GM23338 (cell line): ENCODE results near the gene TENM3. TPM values are rescaled to one million over a fixed set of nuclear protein-coding genes. Genes with fewer than 3 reads are reported as not detected.

Experiments
- ATAC-seq: fragments of 200-7000 bp; cut with Tn5 transposase; 3 replicates; pipeline ENCODE4 v1.9.1; 2020
- DNase-seq: peaks from one replicate; pipeline ENCODE4 v3.0.0-alpha.2; 2015; ENCODE audit warnings: low spot score
- H2AFZ ChIP-seq: fragments of 200-600 bp; sonication (generic); 2 replicates; pipeline ENCODE4 v1.8.0; 2016; ENCODE audit warnings: antibody characterized with exemption, mild to moderate bottlenecking, moderate library complexity
- H3F3A ChIP-seq: fragments of 200-600 bp; sonication (generic); replicated peaks from 2 replicates; pipeline ENCODE4 v1.8.0; 2017; ENCODE audit warnings: antibody characterized with exemption, mixed run types, low read depth
- H3K27ac ChIP-seq: fragments of 200-600 bp; sonication (generic); 2 replicates; pipeline ENCODE4 v1.6.1; 2016; ENCODE audit warnings: low read depth
- H3K27me3 ChIP-seq: fragments of 200-600 bp; sonication (generic); 2 replicates; pipeline ENCODE4 v1.8.0; 2016; ENCODE audit warnings: mild to moderate bottlenecking, mixed run types, moderate library complexity; ENCODE audit not compliant: insufficient read depth
- H3K36me3 ChIP-seq: fragments of 200-600 bp; sonication (generic); 2 replicates; pipeline ENCODE4 v1.8.0; 2016; ENCODE audit warnings: mild to moderate bottlenecking; ENCODE audit not compliant: insufficient read depth
- H3K4me1 ChIP-seq: fragments of 200-600 bp; sonication (generic); 2 replicates; pipeline ENCODE4 v1.8.0; 2016; ENCODE audit warnings: mild to moderate bottlenecking, moderate library complexity; ENCODE audit not compliant: insufficient read depth
- H3K4me2 ChIP-seq: fragments of 200-600 bp; sonication (generic); 2 replicates; pipeline ENCODE4 v1.7.1; 2017; ENCODE audit warnings: mixed run types
- H3K4me3 ChIP-seq: fragments of 200-600 bp; sonication (generic); 2 replicates; pipeline ENCODE4 v1.6.1; 2016; ENCODE audit warnings: mixed run types
- H3K79me2 ChIP-seq: fragments of 200-600 bp; sonication (generic); replicated peaks from 2 replicates; pipeline ENCODE4 v1.8.0; 2017; ENCODE audit warnings: mild to moderate bottlenecking; ENCODE audit not compliant: insufficient read depth
- H3K9me2 ChIP-seq: fragments of 200-600 bp; sonication (generic); 2 replicates; pipeline ENCODE4 v1.8.0; 2017; ENCODE audit not compliant: insufficient read depth
- H4K20me1 ChIP-seq: fragments of 200-600 bp; sonication (generic); replicated peaks from 2 replicates; pipeline ENCODE4 v1.8.0; 2017; ENCODE audit warnings: mild to moderate bottlenecking; ENCODE audit not compliant: insufficient read depth
- H3K27ac Mint-ChIP-seq: 2 replicates; pipeline ENCODE4 v1.8.0; 2020; ENCODE audit warnings: inconsistent platforms, mild to moderate bottlenecking, moderate library complexity, mixed read lengths
- H3K27me3 Mint-ChIP-seq: 3 replicates; pipeline ENCODE4 v1.8.0; 2022; ENCODE audit warnings: low read depth, mild to moderate bottlenecking, moderate library complexity, mixed read lengths, inconsistent platforms; ENCODE audit not compliant: insufficient read depth, poor library complexity
- H3K36me3 Mint-ChIP-seq: 3 replicates; pipeline ENCODE4 v1.8.0; 2021; ENCODE audit warnings: low read depth, mild to moderate bottlenecking, inconsistent platforms, moderate library complexity, mixed read lengths
- H3K4me1 Mint-ChIP-seq: 3 replicates; pipeline ENCODE4 v1.8.0; 2020; ENCODE audit warnings: mild to moderate bottlenecking, inconsistent platforms, mixed read lengths
- H3K4me3 Mint-ChIP-seq: 3 replicates; pipeline ENCODE4 v1.8.0; 2021; ENCODE audit warnings: moderate library complexity, mild to moderate bottlenecking, inconsistent platforms, mixed read lengths
- H3K9me3 Mint-ChIP-seq: 3 replicates; pipeline ENCODE4 v1.8.0; 2020; ENCODE audit warnings: moderate library complexity, mild to moderate bottlenecking, inconsistent platforms, mixed read lengths
- CREB1 ChIP-seq: fragments of 250-450 bp; sonication (Bioruptor Pico); IDR thresholded peaks from 2 replicates; pipeline ENCODE4 v1.5.0; 2020; ENCODE audit warnings: low read depth, mild to moderate bottlenecking, moderate library complexity
- CTCF ChIP-seq, 2 experiments: fragments of 200-600 bp in 1 of 2; sonication (generic) in 1 of 2; conservative IDR thresholded peaks; 2 replicates each; pipeline versions ENCODE4 v1.5.1 to v1.6.1; 2016 to 2017; ENCODE audit warnings: antibody characterized with exemption in 2 of 2, low read depth in 2 of 2, mild to moderate bottlenecking in 2 of 2, moderate library complexity in 1 of 2
- EZH2 ChIP-seq: fragments of 200-600 bp; sonication (generic); IDR thresholded peaks from one replicate; pipeline ENCODE4 v1.8.0; 2017; ENCODE audit warnings: antibody characterized with exemption, mild to moderate bottlenecking, low read depth; ENCODE audit not compliant: unreplicated experiment
- EZH2phosphoT487 ChIP-seq: fragments of 200-600 bp; sonication (generic); IDR thresholded peaks from one replicate; pipeline ENCODE4 v1.8.1; 2018; ENCODE audit warnings: antibody characterized with exemption; ENCODE audit not compliant: unreplicated experiment
- JUNB ChIP-seq: IDR thresholded peaks from one replicate; pipeline ENCODE4 v1.6.1; 2016; ENCODE audit warnings: antibody characterized with exemption; ENCODE audit not compliant: unreplicated experiment
- NANOG ChIP-seq: IDR thresholded peaks from 2 replicates; pipeline ENCODE4 v1.6.1; 2016; ENCODE audit warnings: antibody characterized with exemption, borderline replicate concordance
- POLR2AphosphoS5 ChIP-seq: IDR thresholded peaks from 2 replicates; pipeline ENCODE4 v1.6.1; 2016; ENCODE audit warnings: antibody characterized with exemption, low read depth
- REST ChIP-seq: IDR thresholded peaks from one replicate; pipeline ENCODE4 v1.6.1; 2018; ENCODE audit warnings: antibody characterized with exemption; ENCODE audit not compliant: unreplicated experiment
- STAT1 ChIP-seq: IDR thresholded peaks from one replicate; pipeline ENCODE4 v1.6.1; 2016; ENCODE audit warnings: antibody characterized with exemption; ENCODE audit not compliant: unreplicated experiment
- ZNF114 ChIP-seq: fragments of 250-450 bp; sonication (Bioruptor Pico); IDR thresholded peaks from 2 replicates; pipeline ENCODE4 v1.5.0; 2020; ENCODE audit warnings: mild to moderate bottlenecking, moderate library complexity
- ZNF331 ChIP-seq: fragments of 250-450 bp; sonication (Bioruptor Pico); IDR thresholded peaks from 2 replicates; pipeline ENCODE4 v1.5.0; 2020; ENCODE audit warnings: low read depth, mild to moderate bottlenecking, moderate library complexity
- polyA plus RNA-seq: library from polyadenylated mRNA; unstranded; fragments of >200 nt; fragmentation: Nextera tagmentation; extraction: Ambion mirVana; gene quantifications from 2 replicates; pipeline ENCODE4 v1.2.1, GENCODE V29; 2016
- total RNA-seq: library from RNA; depleted of rRNA; stranded (reverse); fragments of >200 nt; shearing (Covaris generic); gene quantifications from 2 replicates; pipeline ENCODE4 v1.2.3, GENCODE V29; 2014
- TF ChIP-seq, protein P1 (sequence below): fragments of 250-450 bp; sonication (Bioruptor Pico); IDR thresholded peaks from 2 replicates; pipeline ENCODE4 v1.5.0; 2020; ENCODE audit warnings: mild to moderate bottlenecking, moderate library complexity
- TF ChIP-seq, protein P2 (sequence below): IDR thresholded peaks from 2 replicates; pipeline ENCODE4 v1.6.1; 2016; ENCODE audit warnings: antibody characterized with exemption

The TENM3 gene
- total and polyA plus RNA-seq, 2 experiments from 2014 or later, result 22.2 to 128 TPM

GRCh38 chr4:182578402-182578801 is 335.2 kb downstream of the TENM3 start:
- DNase-seq (peak; percentile 31), ATAC-seq (no peak; the same call in 2 of the 3 replicates)

More at GRCh38 chr4:182578402-182578801, 335.2 kb downstream of the TENM3 start:
- peaks cover 29% of the 10 kb centered on the region for H3K4me1 ChIP-seq
- H3K9me2 ChIP-seq, result no peaks in the 10 kb centered on the region
- no peaks in the 10 kb centered on the region for H3K27me3 ChIP-seq
- TF ChIP-seq ZNF331 (no peak), EZH2phosphoT487 (no peak), REST (no peak), JUNB (no peak), NANOG (no peak), STAT1 (no peak), CREB1 (no peak), POLR2AphosphoS5 (no peak), EZH2 (no peak), CTCF (conservative IDR thresholded peaks at IDR 0.05; ENCODE audit: low read depth in 2 of 2) (no peak), ZNF114 (CRISPR knock-in tag) (no peak)
- TF ChIP-seq, protein P1, sequence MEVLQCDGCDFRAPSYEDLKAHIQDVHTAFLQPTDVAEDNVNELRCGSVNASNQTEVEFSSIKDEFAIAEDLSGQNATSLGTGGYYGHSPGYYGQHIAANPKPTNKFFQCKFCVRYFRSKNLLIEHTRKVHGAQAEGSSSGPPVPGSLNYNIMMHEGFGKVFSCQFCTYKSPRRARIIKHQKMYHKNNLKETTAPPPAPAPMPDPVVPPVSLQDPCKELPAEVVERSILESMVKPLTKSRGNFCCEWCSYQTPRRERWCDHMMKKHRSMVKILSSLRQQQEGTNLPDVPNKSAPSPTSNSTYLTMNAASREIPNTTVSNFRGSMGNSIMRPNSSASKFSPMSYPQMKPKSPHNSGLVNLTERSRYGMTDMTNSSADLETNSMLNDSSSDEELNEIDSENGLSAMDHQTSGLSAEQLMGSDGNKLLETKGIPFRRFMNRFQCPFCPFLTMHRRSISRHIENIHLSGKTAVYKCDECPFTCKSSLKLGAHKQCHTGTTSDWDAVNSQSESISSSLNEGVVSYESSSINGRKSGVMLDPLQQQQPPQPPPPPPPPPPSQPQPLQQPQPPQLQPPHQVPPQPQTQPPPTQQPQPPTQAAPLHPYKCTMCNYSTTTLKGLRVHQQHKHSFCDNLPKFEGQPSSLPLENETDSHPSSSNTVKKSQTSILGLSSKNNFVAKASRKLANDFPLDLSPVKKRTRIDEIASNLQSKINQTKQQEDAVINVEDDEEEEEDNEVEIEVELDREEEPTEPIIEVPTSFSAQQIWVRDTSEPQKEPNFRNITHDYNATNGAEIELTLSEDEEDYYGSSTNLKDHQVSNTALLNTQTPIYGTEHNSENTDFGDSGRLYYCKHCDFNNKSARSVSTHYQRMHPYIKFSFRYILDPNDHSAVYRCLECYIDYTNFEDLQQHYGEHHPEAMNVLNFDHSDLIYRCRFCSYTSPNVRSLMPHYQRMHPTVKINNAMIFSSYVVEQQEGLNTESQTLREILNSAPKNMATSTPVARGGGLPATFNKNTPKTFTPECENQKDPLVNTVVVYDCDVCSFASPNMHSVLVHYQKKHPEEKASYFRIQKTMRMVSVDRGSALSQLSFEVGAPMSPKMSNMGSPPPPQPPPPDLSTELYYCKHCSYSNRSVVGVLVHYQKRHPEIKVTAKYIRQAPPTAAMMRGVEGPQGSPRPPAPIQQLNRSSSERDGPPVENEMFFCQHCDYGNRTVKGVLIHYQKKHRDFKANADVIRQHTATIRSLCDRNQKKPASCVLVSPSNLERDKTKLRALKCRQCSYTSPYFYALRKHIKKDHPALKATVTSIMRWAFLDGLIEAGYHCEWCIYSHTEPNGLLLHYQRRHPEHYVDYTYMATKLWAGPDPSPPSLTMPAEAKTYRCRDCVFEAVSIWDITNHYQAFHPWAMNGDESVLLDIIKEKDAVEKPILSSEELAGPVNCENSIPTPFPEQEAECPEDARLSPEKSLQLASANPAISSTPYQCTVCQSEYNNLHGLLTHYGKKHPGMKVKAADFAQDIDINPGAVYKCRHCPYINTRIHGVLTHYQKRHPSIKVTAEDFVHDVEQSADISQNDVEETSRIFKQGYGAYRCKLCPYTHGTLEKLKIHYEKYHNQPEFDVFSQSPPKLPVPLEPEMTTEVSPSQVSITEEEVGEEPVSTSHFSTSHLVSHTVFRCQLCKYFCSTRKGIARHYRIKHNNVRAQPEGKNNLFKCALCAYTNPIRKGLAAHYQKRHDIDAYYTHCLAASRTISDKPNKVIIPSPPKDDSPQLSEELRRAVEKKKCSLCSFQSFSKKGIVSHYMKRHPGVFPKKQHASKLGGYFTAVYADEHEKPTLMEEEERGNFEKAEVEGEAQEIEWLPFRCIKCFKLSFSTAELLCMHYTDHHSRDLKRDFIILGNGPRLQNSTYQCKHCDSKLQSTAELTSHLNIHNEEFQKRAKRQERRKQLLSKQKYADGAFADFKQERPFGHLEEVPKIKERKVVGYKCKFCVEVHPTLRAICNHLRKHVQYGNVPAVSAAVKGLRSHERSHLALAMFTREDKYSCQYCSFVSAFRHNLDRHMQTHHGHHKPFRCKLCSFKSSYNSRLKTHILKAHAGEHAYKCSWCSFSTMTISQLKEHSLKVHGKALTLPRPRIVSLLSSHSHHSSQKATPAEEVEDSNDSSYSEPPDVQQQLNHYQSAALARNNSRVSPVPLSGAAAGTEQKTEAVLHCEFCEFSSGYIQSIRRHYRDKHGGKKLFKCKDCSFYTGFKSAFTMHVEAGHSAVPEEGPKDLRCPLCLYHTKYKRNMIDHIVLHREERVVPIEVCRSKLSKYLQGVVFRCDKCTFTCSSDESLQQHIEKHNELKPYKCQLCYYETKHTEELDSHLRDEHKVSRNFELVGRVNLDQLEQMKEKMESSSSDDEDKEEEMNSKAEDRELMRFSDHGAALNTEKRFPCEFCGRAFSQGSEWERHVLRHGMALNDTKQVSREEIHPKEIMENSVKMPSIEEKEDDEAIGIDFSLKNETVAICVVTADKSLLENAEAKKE (CRISPR knock-in tag), result no peak
- TF ChIP-seq, protein P2, sequence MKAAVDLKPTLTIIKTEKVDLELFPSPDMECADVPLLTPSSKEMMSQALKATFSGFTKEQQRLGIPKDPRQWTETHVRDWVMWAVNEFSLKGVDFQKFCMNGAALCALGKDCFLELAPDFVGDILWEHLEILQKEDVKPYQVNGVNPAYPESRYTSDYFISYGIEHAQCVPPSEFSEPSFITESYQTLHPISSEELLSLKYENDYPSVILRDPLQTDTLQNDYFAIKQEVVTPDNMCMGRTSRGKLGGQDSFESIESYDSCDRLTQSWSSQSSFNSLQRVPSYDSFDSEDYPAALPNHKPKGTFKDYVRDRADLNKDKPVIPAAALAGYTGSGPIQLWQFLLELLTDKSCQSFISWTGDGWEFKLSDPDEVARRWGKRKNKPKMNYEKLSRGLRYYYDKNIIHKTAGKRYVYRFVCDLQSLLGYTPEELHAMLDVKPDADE, result no peak
- no peak overlapping the region for H2AFZ ChIP-seq
- no peak overlapping the region for H3K27ac ChIP-seq
- Mint-ChIP-seq H3K4me1 (peaks cover 38% of the 10 kb centered on the region), H3K4me3 (no peak overlapping the region), H3K27ac (no peak overlapping the region), H3K36me3 (no peaks in the 10 kb centered on the region; the same call in 2 of the 3 replicates), H3K27me3 (no peaks in the 10 kb centered on the region), H3K9me3 (no peaks in the 10 kb centered on the region)
- peaks cover 20% of the 10 kb centered on the region for H3K79me2 ChIP-seq
- H3F3A ChIP-seq, result no peaks in the 10 kb centered on the region
- H3K4me3 ChIP-seq, result no peak overlapping the region
- H3K36me3 ChIP-seq, result no peaks in the 10 kb centered on the region
- H3K4me2 ChIP-seq, result no peak overlapping the region
- no peaks in the 10 kb centered on the region for H4K20me1 ChIP-seq
